ENCODE measurements around the gene KDM4C. TPM values are rescaled to one million over a fixed set of nuclear protein-coding genes. Genes with fewer than 3 reads are reported as not detected.
"Not testable (repeated sequence)": the region's sequence is repeated elsewhere in the genome, so short reads cannot be mapped to it uniquely, and the experiment has no call there.

The KDM4C gene
- total and polyA plus RNA-seq, 11 donors = 4.4 to 19.9 (median 13.3) TPM

GRCh38 chr9:6787793-6788161 is 30.0 kb downstream of the KDM4C start:
- Histone ChIP-seq H3K27me3 (no peaks in the 10 kb centered on the region), H3K9me3 (no peaks in the 10 kb centered on the region), H3K27ac (peak overlapping the region in 2 of 12 donors; percentile 9 to 52), H3K4me3 (no peak overlapping the region), H3K4me1 (peaks cover 0 to 40% (median 16%) of the 10 kb centered on the region in 12 donors), H3K36me3 (peaks cover 0 to 3% (median under 1%) of the 10 kb centered on the region in 9 donors)
- intact Hi-C loops (cut with DNase I) = no loop called here
- peak in 1 of 4 donors; percentile 6 for ATAC-seq
- WGBS, 4 donors = 78 to 84% (median 82%) methylated on average over 3 of the region's 3 CpGs
- TF ChIP-seq CTCF (IDR thresholded peaks at IDR 0.05) = no peak
- TF ChIP-seq POLR2A (IDR thresholded peaks at IDR 0.05) = no peak
- no peak for DNase-seq

GRCh38 chr9:6788162-6789016 is 30.6 kb downstream of the KDM4C start:
- Histone ChIP-seq H3K27ac (peak overlapping the region in 3 of 12 donors; percentile 9 to 52 (median 31)), H3K9me3 (no peaks in the 10 kb centered on the region), H3K4me3 (no peak overlapping the region), H3K27me3 (no peaks in the 10 kb centered on the region), H3K4me1 (peaks cover 0 to 35% (median 16%) of the 10 kb centered on the region in 12 donors), H3K36me3 (peaks cover 0 to 10% (median 6%) of the 10 kb centered on the region in 9 donors)
- TF ChIP-seq CTCF (IDR thresholded peaks at IDR 0.05) (no peak), POLR2A (IDR thresholded peaks at IDR 0.05) (no peak)
- DNase-seq (peak in 1 of 5 donors; percentile 36), ATAC-seq (peak in 3 of 4 donors; percentile 48 to 66 (median 57))
- WGBS, 4 donors = 45 to 58% (median 51%) methylated on average over 8 of the region's 8 CpGs
- intact Hi-C loops (cut with DNase I) = no loop called here

- H3K9me3 ChIP-seq; H3K27ac ChIP-seq; H3K27me3 ChIP-seq; DNase-seq; H3K4me3 ChIP-seq; intact Hi-C loops (cut with DNase I): not testable (repeated sequence)
- 85 to 98% (median 97%) methylated on average over 9 of the region's 9 CpGs for WGBS, 4 donors
- H3K4me1 ChIP-seq = peaks cover 0 to 29% (median 16%) of the 10 kb centered on the region in 12 donors
- H3K36me3 ChIP-seq = peaks cover 0 to 15% (median 11%) of the 10 kb centered on the region in 9 donors
- ATAC-seq = peak in 1 of 4 donors; percentile 17
These were observed 31.2 kb downstream of the KDM4C start for GRCh38 chr9:6789017-6789338.

GRCh38 chr9:6790866-6791265 is 33.1 kb downstream of the KDM4C start:
- no peak overlapping the region for H3K27ac ChIP-seq
- H3K4me1 ChIP-seq = peaks cover 0 to 25% (median 17%) of the 10 kb centered on the region in 12 donors
- H3K27me3 ChIP-seq = no peaks in the 10 kb centered on the region
- peaks cover 0 to 23% (median 17%) of the 10 kb centered on the region in 9 donors for H3K36me3 ChIP-seq
- ATAC-seq (no peak), DNase-seq (no peak)
- intact Hi-C loops (cut with DNase I) = no loop called here
- TF ChIP-seq POLR2A (IDR thresholded peaks at IDR 0.05) (no peak), CTCF (IDR thresholded peaks at IDR 0.05) (no peak)
- no peak overlapping the region for H3K4me3 ChIP-seq
- WGBS, 4 donors = 77 to 99% (median 96%) methylated on average over 5 of the region's 5 CpGs
- no peaks in the 10 kb centered on the region for H3K9me3 ChIP-seq

Measured in heart left ventricle (tissue), 16 donors.